DND-41 (cell line): ENCODE results near the gene ZFC3H1.

ENCODE experiments used
- CTCF ChIP-seq: IDR thresholded peaks from 2 replicates; pipeline ENCODE4 v1.5.1; 2012; ENCODE audit warnings: borderline replicate concordance, low read length, moderate library complexity, mild to moderate bottlenecking; ENCODE audit not compliant: poor library complexity, severe bottlenecking; ENCODE audit errors: extremely low read depth
- EZH2 ChIP-seq: IDR thresholded peaks from 3 replicates; pipeline ENCODE4 v1.6.1; 2012; ENCODE audit warnings: borderline replicate concordance, low read depth, mild to moderate bottlenecking, moderate library complexity, low read length, inconsistent platforms; ENCODE audit not compliant: severe bottlenecking

- TF ChIP-seq CTCF (no peak), EZH2 (no peak)
Measured at GRCh38 chr12:71641390-71641789, 22.3 kb downstream of the ZFC3H1 start.
